A549 treated with DMSO at 1 μM for 4 hours (cell line): ENCODE measurements around the gene MED8. TPM values are rescaled to one million over a fixed set of nuclear protein-coding genes. Genes with fewer than 3 reads are reported as not detected.

Experiments
- total RNA-seq: library from RNA; stranded (reverse); fragments of 200-300 nt; extraction: Qiagen RNA extraction; gene quantifications from 5 replicates; pipeline ENCODE4 v1.2.3, GENCODE V29; 2022; ENCODE audit warnings: low read depth

Gene MED8
- 35.0 to 38.6 TPM (median 37.4 TPM) in 5 replicates for total RNA-seq

GRCh38 chr1:43389326-43390313 lies at the start of gene MED8, which contains the start of gene SZT2:
TSS of gene MED8 (minus strand) at chr1:43389800. CDS start at chr1:43389764, 36 bp downstream.
TSS of gene SZT2 (plus strand) at chr1:43389899. CDS start at chr1:43389969, 70 bp downstream.

GRCh38 chr1:43367904-43368645 lies 21.5 kb downstream of the MED8 start, which contains the start of gene ELOVL1:
TSS of gene ELOVL1 (minus strand) at chr1:43368011. CDS start at chr1:43365609, 2,402 bp downstream.

GRCh38 chr1:43358746-43359693 lies 30.6 kb downstream of the MED8 start, which contains the start of gene CDC20:
TSS of gene CDC20 (plus strand) at chr1:43358981. CDS start at chr1:43359216, 235 bp downstream.

GRCh38 chr1:43337588-43337987 lies 52.0 kb downstream of the MED8 start, which contains the start of gene MPL:
TSS of gene MPL (plus strand) at chr1:43337818. CDS start at chr1:43337849, 31 bp downstream.

Other genes starting within 250 kb of the MED8 start
- gene EBNA1BP2, start 217.5 kb downstream of the MED8 start, total RNA-seq, result 175 to 197 TPM (median 181 TPM) in 5 replicates
- gene CFAP57, start 217.5 kb downstream of the MED8 start, total RNA-seq, result 0.31 to 0.93 TPM (median 0.34 TPM) in 5 replicates
- gene TMEM125, start 119.8 kb downstream of the MED8 start, total RNA-seq, result not detected in 5 replicates
- not detected in 5 replicates for gene C1orf210, start 104.2 kb downstream of the MED8 start, total RNA-seq
- 0.02 to 0.09 TPM in 2 of 5 replicates, not detected in the others for gene TIE1, start 88.8 kb downstream of the MED8 start, total RNA-seq
- gene MPL, start 52.0 kb downstream of the MED8 start, total RNA-seq, result 0.26 TPM in 1 of 5 replicates, not detected in the others
- 168 to 216 TPM (median 190 TPM) in 5 replicates for gene CDC20, start 30.8 kb downstream of the MED8 start, total RNA-seq
- gene ELOVL1, start 21.8 kb downstream of the MED8 start, total RNA-seq, result 138 to 168 TPM (median 144 TPM) in 5 replicates
- gene SZT2, start 99 bp upstream of the MED8 start, total RNA-seq, result 4.7 to 8.4 TPM (median 8.2 TPM) in 5 replicates
- 13.3 to 16.7 TPM (median 13.9 TPM) in 5 replicates for gene HYI, start 64.1 kb upstream of the MED8 start, total RNA-seq
- gene PTPRF, start 141.1 kb upstream of the MED8 start, total RNA-seq, result 86.6 to 120 TPM (median 108 TPM) in 5 replicates